ENCODE measurements around the gene PPP2R5C.

- TF ChIP-seq, protein P1, sequence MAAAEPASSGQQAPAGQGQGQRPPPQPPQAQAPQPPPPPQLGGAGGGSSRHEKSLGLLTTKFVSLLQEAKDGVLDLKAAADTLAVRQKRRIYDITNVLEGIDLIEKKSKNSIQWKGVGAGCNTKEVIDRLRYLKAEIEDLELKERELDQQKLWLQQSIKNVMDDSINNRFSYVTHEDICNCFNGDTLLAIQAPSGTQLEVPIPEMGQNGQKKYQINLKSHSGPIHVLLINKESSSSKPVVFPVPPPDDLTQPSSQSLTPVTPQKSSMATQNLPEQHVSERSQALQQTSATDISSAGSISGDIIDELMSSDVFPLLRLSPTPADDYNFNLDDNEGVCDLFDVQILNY (CRISPR knock-in tag; IDR thresholded peaks at IDR 0.05) = no peak
- TF ChIP-seq FOXP1 (CRISPR knock-in tag; IDR thresholded peaks at IDR 0.05; ENCODE audit: borderline replicate concordance) = no peak
- no peak for TF ChIP-seq CTCF (IDR thresholded peaks at IDR 0.05)
- TF ChIP-seq ZNF512 (CRISPR knock-in tag; IDR thresholded peaks at IDR 0.05; ENCODE audit: borderline replicate concordance) = no peak
- no peak for TF ChIP-seq ZBTB21 (CRISPR knock-in tag; IDR thresholded peaks at IDR 0.05; ENCODE audit: borderline replicate concordance)
- no peak for TF ChIP-seq CREM (CRISPR knock-in tag; IDR thresholded peaks at IDR 0.05)
- no peak for TF ChIP-seq GABPB1 (CRISPR knock-in tag; IDR thresholded peaks at IDR 0.05)
These were observed 167.6 kb downstream of the PPP2R5C start for GRCh38 chr14:101929096-101929495.

All from WTC11 (cell line).